HG03565 (cell line): ENCODE data around the gene MAPKAP1.
A peak's percentile ranks its signal among the peaks of the same experiment; 100 is the strongest.
"Not testable (repeated sequence)": the region's sequence is repeated elsewhere in the genome, so short reads cannot be mapped to it uniquely, and the experiment has no call there.

ENCODE experiments used
- ATAC-seq: cut with Tn5 transposase; IDR thresholded peaks from one replicate; pipeline ENCODE4 v1.9.1; 2021; ENCODE audit warnings: mild to moderate bottlenecking, moderate library complexity; ENCODE audit not compliant: unreplicated experiment

The MAPKAP1 gene

DNA sequence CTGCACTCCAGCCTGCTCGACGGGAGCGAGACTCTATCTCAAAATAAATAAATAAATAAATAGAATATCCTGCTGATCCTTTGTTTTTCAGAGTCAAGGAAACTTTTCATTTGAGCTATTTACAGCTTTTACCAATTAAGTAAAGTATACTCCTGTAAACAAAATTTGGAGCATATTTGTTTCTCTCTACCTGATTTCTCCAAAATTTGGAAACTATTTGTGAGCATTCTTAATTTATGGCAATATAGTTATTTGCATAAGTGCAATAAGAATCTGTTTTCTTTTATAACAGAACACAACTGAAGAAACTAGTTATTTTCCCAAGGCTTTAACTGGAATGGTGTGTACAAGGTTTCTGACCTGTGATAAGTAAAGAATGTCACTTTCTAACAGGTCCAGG is 135.2 kb downstream of the MAPKAP1 start:
- ATAC-seq = not testable (repeated sequence)

- ATAC-seq = no peak
These were observed 136.8 kb downstream of the MAPKAP1 start for GRCh38 chr9:125570246-125570645.

DNA sequence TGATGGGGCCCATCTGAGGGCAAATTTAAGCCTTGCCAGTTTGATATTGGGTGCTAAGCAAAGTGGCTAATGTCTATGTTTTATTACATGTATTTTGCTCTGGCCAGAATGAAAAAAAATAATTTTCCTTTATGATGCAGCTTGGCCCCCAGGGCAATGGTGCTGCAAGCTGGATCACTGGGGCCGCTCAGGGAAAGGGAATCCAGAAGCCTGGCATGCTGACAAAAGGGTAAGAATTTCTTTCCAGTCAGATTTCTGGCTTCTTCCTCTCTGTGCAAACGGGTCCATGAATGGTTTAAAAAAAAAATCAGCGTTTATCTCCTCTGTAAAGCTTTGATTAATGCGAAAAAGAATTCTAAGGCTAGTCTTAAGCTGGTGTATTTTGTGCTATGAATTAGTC is 138.4 kb downstream of the MAPKAP1 start:
- ATAC-seq = no peak

GRCh38 chr9:125566051-125566450 is 141.0 kb downstream of the MAPKAP1 start:
- not testable (repeated sequence) for ATAC-seq

GRCh38 chr9:125565126-125565525 is 141.9 kb downstream of the MAPKAP1 start:
- ATAC-seq = no peak

- ATAC-seq = no peak
These were observed 142.4 kb downstream of the MAPKAP1 start for GRCh38 chr9:125564631-125565030.

GRCh38 chr9:125561509-125562148 is 145.4 kb downstream of the MAPKAP1 start:
- ATAC-seq = peak; percentile 64

- no peak for ATAC-seq
These were observed 147.1 kb downstream of the MAPKAP1 start for GRCh38 chr9:125559894-125560293.

- no peak for ATAC-seq
These were observed 147.8 kb downstream of the MAPKAP1 start for GRCh38 chr9:125559194-125559593.

- ATAC-seq = no peak
These were observed 148.4 kb downstream of the MAPKAP1 start for GRCh38 chr9:125558453-125559092.

- no peak for ATAC-seq
These were observed 150.8 kb downstream of the MAPKAP1 start for GRCh38 chr9:125556046-125556721.

DNA sequence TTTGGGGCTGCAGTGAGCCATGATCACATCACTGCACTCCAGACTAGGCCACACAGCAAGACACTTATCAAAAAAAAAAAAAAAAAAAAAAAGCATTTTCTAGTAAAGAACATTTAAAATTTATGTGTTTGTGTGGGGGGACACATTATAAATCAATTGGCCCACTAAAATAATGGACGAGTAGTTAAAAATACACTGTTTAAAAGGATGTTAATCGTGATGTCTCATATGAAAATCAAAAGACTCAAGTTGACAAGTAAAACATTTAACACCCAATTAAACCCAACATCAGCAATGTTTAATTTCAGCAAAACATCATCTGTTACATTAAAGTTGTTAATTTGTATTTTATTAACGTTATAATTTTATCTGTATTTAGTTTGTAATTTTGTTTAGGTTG is 152.3 kb downstream of the MAPKAP1 start:
- no peak for ATAC-seq

DNA sequence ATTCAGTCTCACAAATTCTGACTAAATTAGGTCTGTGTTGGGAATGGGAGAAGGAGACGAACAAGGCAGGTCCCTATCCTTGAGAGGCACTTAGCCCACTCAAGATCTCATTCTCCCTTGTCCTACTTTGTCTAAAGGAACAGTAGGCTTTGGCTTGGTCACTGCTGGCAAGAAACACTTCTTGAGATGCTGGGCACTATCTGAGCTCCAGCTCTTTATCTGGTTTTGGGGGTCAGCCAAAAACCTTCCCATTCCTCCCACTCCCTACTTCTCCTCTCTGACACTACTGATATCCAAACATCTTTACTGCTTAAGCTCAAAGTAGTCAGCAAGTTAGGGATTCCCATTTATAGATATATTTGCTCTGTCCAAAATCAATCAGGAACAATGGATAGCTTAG is 155.2 kb downstream of the MAPKAP1 start:
- no peak for ATAC-seq

DNA sequence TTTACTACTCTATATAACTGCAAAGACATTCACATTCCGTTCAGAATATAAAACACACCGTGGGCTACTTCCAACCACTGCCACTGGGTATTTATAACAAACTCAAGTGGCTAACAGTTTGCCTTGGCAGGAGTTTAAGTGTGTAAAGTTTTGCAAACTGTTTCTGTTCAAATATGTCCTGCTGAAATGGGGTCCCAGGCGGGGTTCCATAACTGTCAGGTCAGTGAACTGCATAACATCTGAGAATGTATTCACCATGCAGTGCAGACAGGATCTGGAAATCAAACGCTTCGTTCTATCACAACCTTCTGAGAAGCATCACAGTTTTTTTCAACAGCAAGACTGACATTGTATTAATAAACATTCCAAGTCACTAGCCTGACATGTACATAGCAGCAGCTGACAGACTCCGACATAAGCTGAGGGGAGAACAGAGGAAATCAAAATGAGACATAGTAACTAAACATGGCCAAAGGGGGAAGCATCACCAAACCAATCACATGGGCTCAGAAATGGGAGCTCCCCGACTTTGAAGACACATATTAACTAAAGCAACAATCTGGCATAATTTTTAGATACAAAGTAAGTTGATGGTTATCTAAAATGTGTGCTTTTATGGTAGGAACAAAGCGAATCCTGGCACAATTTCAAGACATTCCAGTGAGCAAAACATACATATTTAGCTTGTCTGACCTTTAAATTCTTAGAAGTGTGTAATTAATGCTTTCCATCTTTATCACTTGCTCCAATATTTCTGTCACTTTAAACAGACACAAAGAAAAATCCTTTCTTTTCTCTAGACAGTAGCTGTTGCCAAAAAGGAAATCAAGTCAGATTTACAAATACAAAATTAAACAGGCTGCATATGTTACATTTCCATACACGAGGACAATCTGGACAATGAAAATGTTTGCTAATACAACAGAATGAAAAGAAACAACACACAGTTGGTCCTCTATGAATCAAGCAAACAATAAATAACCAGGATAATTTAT is 156.8 kb downstream of the MAPKAP1 start:
- no peak for ATAC-seq

DNA sequence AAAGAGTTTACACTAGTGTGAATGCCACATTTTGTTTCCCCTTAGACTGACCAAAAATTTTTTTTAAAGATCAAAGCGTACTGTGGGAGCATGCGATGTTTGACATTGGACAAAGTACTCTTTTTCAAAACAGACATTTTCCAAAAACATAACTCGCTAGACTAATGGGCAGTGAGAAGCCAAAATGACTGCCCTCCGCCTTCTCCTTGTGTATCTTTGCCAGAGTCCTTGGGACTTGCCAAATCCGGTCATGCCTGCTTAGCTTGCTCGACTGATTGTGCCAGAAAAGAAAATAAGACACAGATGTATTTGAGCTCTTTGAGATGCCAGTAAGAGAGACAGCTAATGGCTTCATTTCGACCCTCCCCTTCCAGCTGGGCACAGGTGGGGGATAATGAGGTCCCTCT is 157.5 kb downstream of the MAPKAP1 start:
- ATAC-seq = no peak

DNA sequence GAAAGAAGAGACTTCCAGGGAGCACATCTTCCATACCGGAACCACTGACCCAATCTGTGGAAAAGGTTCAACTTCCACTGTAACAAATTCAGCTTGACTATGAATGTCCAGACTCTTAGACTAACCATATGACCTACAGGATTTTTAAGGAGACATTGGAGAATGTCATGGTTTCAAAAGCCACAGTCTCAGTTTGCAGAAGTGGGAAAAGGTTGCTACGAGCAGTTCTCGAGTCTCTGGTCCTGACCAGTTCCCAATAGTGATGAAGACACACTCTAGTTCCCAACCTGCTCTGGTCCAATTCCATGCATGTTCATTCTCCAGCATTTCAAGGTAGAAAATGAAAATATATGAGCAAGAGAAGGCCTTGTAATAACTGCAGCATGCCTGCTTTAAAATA is 158.0 kb downstream of the MAPKAP1 start:
- ATAC-seq = no peak

DNA sequence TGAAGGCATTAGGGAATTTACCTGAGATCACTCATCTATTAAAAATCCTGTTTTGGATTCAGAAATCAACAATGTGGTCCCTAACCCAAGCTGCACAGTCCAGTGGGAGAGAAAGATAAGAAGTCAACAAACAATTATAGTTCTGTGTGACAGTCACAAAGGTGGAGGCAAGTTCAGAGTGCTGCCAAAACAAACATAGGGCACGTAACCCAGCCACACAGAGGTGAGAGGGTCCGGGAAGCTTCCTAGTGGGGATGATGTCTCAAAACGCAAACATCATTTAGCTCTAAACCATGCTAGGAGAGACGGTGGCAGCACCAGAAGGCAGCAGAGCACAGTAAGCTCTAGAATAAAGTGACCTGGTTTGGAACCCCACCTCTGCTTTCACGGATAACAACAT is 158.9 kb downstream of the MAPKAP1 start:
- ATAC-seq = no peak

GRCh38 chr9:125547368-125547767 is 159.6 kb downstream of the MAPKAP1 start:
- ATAC-seq = no peak

DNA sequence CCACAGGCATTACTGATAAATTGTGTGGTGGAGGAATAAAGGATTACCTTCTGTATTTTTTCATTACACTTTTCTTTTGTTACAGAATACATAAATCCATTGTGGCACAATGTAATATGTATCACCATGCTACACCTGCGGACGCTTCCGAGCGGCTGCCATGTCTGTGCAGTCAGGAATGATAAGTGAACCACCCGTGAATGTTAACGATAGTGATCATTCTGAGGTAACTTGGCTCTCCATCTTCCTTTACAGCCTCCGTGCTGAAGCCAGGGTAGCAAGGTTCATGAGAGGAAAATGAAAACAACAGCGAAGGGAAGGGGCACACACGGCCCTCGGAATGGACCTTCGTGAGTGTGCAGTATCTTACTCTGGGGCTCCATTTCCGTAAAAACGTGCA is 161.2 kb downstream of the MAPKAP1 start:
- ATAC-seq = no peak

- no peak for ATAC-seq
These were observed 161.9 kb downstream of the MAPKAP1 start for GRCh38 chr9:125544988-125545651.

DNA sequence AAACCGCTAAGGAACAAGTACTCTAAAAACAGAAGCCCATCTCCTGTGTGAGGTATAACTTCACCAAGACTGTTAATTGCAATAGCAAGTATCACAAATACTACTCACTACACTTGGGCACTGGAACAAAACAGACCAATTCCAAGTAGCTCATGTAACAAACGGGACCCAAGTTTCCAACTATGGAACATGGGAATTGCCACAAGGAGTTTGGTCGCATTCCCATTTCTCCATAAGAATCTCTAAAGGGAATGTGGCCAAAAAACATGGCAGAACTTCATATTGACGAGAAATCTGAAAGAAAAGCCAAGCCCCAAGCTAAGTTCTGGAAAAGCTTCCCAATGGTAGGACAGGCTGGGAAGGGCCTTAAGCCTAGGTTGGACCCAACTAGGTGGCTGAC is 162.5 kb downstream of the MAPKAP1 start:
- no peak for ATAC-seq
